ENCODE measurements around the gene CCDC187.

DNA sequence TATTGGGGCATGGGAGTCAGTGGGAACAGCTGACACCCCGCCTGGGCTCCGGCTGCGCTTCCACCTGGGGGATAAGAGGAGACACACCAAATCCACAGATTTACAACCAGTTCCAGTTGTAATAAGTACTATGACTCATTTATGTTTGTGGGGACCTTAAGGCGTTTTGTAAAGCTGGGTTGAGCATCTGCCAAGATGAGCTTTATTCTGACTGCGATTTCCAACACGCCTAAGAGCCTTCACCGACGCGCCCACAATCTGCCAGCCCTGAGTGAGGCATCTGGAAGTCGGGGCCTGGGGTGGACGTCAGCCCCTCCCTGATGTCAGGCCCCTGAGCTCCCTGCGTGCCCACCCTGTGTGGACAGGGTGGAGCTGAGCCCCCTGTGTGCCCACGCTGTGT lies 84.6 kb downstream of the CCDC187 start:
- TF ChIP-seq CTCF (IDR thresholded peaks at IDR 0.05) = no peak
- no peak for TF ChIP-seq POLR2AphosphoS5 (IDR thresholded peaks at IDR 0.05)
